IMR-90 (cell line): ENCODE results near the gene CRACDL. TPM values are rescaled to one million over a fixed set of nuclear protein-coding genes. Genes with fewer than 3 reads are reported as not detected.

ENCODE experiments used
- ATAC-seq: fragments of 200-7000 bp; cut with Tn5 transposase; 2 replicates; pipeline ENCODE4 v1.9.1; 2020; ENCODE audit warnings: low read depth, mild to moderate bottlenecking, moderate library complexity
- BruUV-seq: library from RNA; stranded (reverse); fragments of 400-500 nt; replicated peaks from 2 replicates; lab custom pipeline; 2021; lab: Mats Ljungman, UMichigan
- CTCF ChIA-PET: fragments of 300-600 bp; formaldehyde crosslinking; extraction: SDS; loops from one replicate; lab custom pipeline; 2021; ENCODE audit warnings: antibody characterized with exemption; lab: Yijun Ruan, JAX
- POLR2A ChIA-PET: fragments of 300-600 bp; sonication (Branson Sonifier 250); formaldehyde crosslinking; loops from one replicate; lab custom pipeline; 2022; ENCODE audit warnings: antibody characterized with exemption; ENCODE audit not compliant: unreplicated experiment; lab: Charles Lee
- DNase-seq: peaks from one replicate; pipeline ENCODE4 v3.0.0; 2013
- H2AFZ ChIP-seq: replicated peaks from 2 replicates; pipeline ENCODE3; 2013; ENCODE audit warnings: low read length, mild to moderate bottlenecking; ENCODE audit not compliant: poor library complexity
- H2AK5ac ChIP-seq: 2 replicates; pipeline ENCODE4 v1.6.1; 2013; ENCODE audit warnings: low read depth, low read length, inconsistent platforms
- H2AK9ac ChIP-seq: replicated peaks from 2 replicates; pipeline ENCODE3; 2013; ENCODE audit warnings: mild to moderate bottlenecking, low read depth, low read length, moderate library complexity; ENCODE audit not compliant: poor library complexity
- H2BK120ac ChIP-seq: 2 replicates; pipeline ENCODE4 v1.6.1; 2013; ENCODE audit warnings: low read depth, low read length, inconsistent platforms
- H2BK15ac ChIP-seq: 3 replicates; pipeline ENCODE4 v1.6.1; 2013; ENCODE audit warnings: low read depth, low read length, inconsistent platforms
- H2BK20ac ChIP-seq: 2 replicates; pipeline ENCODE4 v1.6.1; 2013; ENCODE audit warnings: low read depth, mild to moderate bottlenecking, inconsistent platforms, low read length, moderate library complexity
- H2BK5ac ChIP-seq: 2 replicates; pipeline ENCODE4 v1.6.1; 2013; ENCODE audit warnings: mild to moderate bottlenecking, low read depth, low read length, inconsistent platforms; ENCODE audit not compliant: poor library complexity, severe bottlenecking
- H3K14ac ChIP-seq: replicated peaks from 2 replicates; pipeline ENCODE4 v1.6.1; 2013; ENCODE audit warnings: low read depth, low read length, inconsistent platforms
- H3K18ac ChIP-seq: 2 replicates; pipeline ENCODE4 v1.6.1; 2013; ENCODE audit warnings: low read depth, low read length, control low read depth
- H3K23ac ChIP-seq: 2 replicates; pipeline ENCODE4 v1.6.1; 2013; ENCODE audit warnings: low read depth, low read length, inconsistent platforms
- H3K27ac ChIP-seq: 2 replicates; pipeline ENCODE4 v1.5.1; 2013; ENCODE audit warnings: mild to moderate bottlenecking, control low read depth, low read length; ENCODE audit not compliant: insufficient read depth
- H3K27me3 ChIP-seq: 2 replicates; pipeline ENCODE4 v1.6.1; 2013; ENCODE audit warnings: low read length; ENCODE audit not compliant: control insufficient read depth, insufficient read depth
- H3K36me3 ChIP-seq: 2 replicates; pipeline ENCODE4 v1.6.1; 2013; ENCODE audit warnings: low read length, mixed read lengths; ENCODE audit not compliant: control insufficient read depth, insufficient read depth
- H3K4ac ChIP-seq: 2 replicates; pipeline ENCODE4 v1.6.1; 2013; ENCODE audit warnings: low read depth, low read length, inconsistent platforms
- H3K4me1 ChIP-seq: 2 replicates; pipeline ENCODE4 v1.6.1; 2013; ENCODE audit warnings: low read length, mixed read lengths; ENCODE audit not compliant: control insufficient read depth, insufficient read depth
- H3K4me2 ChIP-seq: 2 replicates; pipeline ENCODE4 v1.6.1; 2013; ENCODE audit warnings: low read depth, mild to moderate bottlenecking, control low read depth, low read length, moderate library complexity
- H3K4me3 ChIP-seq: 2 replicates; pipeline ENCODE4 v1.5.1; 2013; ENCODE audit warnings: low read depth, mild to moderate bottlenecking, control low read depth, low read length, moderate library complexity; ENCODE audit not compliant: insufficient read depth
- H3K56ac ChIP-seq: 2 replicates; pipeline ENCODE4 v1.6.1; 2013; ENCODE audit warnings: low read length, inconsistent platforms; ENCODE audit not compliant: insufficient read depth; ENCODE audit errors: extremely low read depth
- H3K79me1 ChIP-seq, 2 experiments: 2 replicates each; pipeline ENCODE4 v1.6.1; 2013; ENCODE audit warnings: low read length in 2 of 2, inconsistent platforms in 1 of 2, low read depth in 1 of 2
- H3K9ac ChIP-seq: 2 replicates; pipeline ENCODE4 v1.6.1; 2013; ENCODE audit warnings: low read depth, low read length, control low read depth
- H3K9me1 ChIP-seq: 2 replicates; pipeline ENCODE4 v1.6.1; 2013; ENCODE audit warnings: low read length, inconsistent platforms; ENCODE audit not compliant: insufficient read depth
- H3K9me3 ChIP-seq: 2 replicates; pipeline ENCODE4 v1.6.1; 2013; ENCODE audit warnings: low read length; ENCODE audit not compliant: control insufficient read depth, insufficient read depth
- H4K20me1 ChIP-seq: 2 replicates; pipeline ENCODE4 v1.6.1; 2013; ENCODE audit warnings: low read length, inconsistent platforms; ENCODE audit not compliant: insufficient read depth
- H4K5ac ChIP-seq: 2 replicates; pipeline ENCODE4 v1.6.1; 2013; ENCODE audit warnings: mild to moderate bottlenecking, low read depth, low read length, control low read depth
- H4K8ac ChIP-seq, 2 experiments: 2 replicates each; pipeline ENCODE4 v1.6.1; 2013; ENCODE audit warnings: low read depth in 2 of 2, low read length in 2 of 2, control low read depth in 1 of 2, inconsistent platforms in 1 of 2
- H4K91ac ChIP-seq: 2 replicates; pipeline ENCODE4 v1.6.1; 2013; ENCODE audit warnings: low read depth, low read length, inconsistent platforms; ENCODE audit not compliant: insufficient read depth
- BHLHE40 ChIP-seq: fragments of 150-350 bp; IDR thresholded peaks from 2 replicates; pipeline ENCODE4 v1.6.1; 2016; ENCODE audit warnings: mild to moderate bottlenecking, low read depth, low read length
- CEBPB ChIP-seq: IDR thresholded peaks from 2 replicates; pipeline ENCODE4 v1.6.1; 2012; ENCODE audit warnings: low read depth, low read length, improper control_type of control experiment
- CHD1 ChIP-seq: IDR thresholded peaks from 2 replicates; pipeline ENCODE4 v1.6.1; 2012; ENCODE audit warnings: low read depth, low read length, improper control_type of control experiment
- CTCF ChIP-seq: conservative IDR thresholded peaks from 2 replicates; pipeline ENCODE4 v1.5.1; 2012; ENCODE audit warnings: mild to moderate bottlenecking, low read depth, low read length, improper control_type of control experiment
- ELK1 ChIP-seq: fragments of 150-350 bp; IDR thresholded peaks from 2 replicates; pipeline ENCODE4 v1.6.1; 2016; ENCODE audit warnings: low read depth, mild to moderate bottlenecking, low read length, moderate library complexity, borderline replicate concordance
- FOS ChIP-seq: fragments of 150-350 bp; IDR thresholded peaks from 2 replicates; pipeline ENCODE4 v1.6.1; 2016; ENCODE audit warnings: low read depth, low read length
- MAFK ChIP-seq: IDR thresholded peaks from 2 replicates; pipeline ENCODE4 v1.6.1; 2012; ENCODE audit warnings: low read depth, low read length, improper control_type of control experiment
- MAZ ChIP-seq: IDR thresholded peaks from 2 replicates; pipeline ENCODE4 v1.6.1; 2012; ENCODE audit warnings: low read depth, mild to moderate bottlenecking, low read length, improper control_type of control experiment, moderate library complexity, borderline replicate concordance
- MXI1 ChIP-seq: IDR thresholded peaks from 2 replicates; pipeline ENCODE4 v1.6.1; 2012; ENCODE audit warnings: low read depth, mild to moderate bottlenecking, low read length, moderate library complexity, borderline replicate concordance
- NFE2L2 ChIP-seq: fragments of 150-350 bp; IDR thresholded peaks from 2 replicates; pipeline ENCODE4 v1.6.1; 2016; ENCODE audit warnings: low read depth, mild to moderate bottlenecking, low read length
- POLR2A ChIP-seq: IDR thresholded peaks from 2 replicates; pipeline ENCODE4 v1.6.1; 2012; ENCODE audit warnings: mild to moderate bottlenecking, low read depth, low read length
- RAD21 ChIP-seq: IDR thresholded peaks from 2 replicates; pipeline ENCODE4 v1.6.1; 2012; ENCODE audit warnings: low read length, improper control_type of control experiment
- RCOR1 ChIP-seq: IDR thresholded peaks from 2 replicates; pipeline ENCODE4 v1.6.1; 2012; ENCODE audit warnings: mild to moderate bottlenecking, low read length, improper control_type of control experiment; ENCODE audit not compliant: insufficient replicate concordance
- RFX5 ChIP-seq: IDR thresholded peaks from 2 replicates; pipeline ENCODE4 v1.8.0; 2012; ENCODE audit warnings: low read depth, mild to moderate bottlenecking, low read length, moderate library complexity
- SMC3 ChIP-seq: fragments of 150-350 bp; IDR thresholded peaks from 2 replicates; pipeline ENCODE4 v1.6.1; 2016; ENCODE audit warnings: low read depth, mild to moderate bottlenecking, antibody characterized with exemption, low read length, moderate library complexity
- USF2 ChIP-seq: fragments of 150-350 bp; IDR thresholded peaks from 2 replicates; pipeline ENCODE4 v1.6.1; 2017; ENCODE audit warnings: mild to moderate bottlenecking, antibody characterized with exemption, low read length, low read depth
- WGBS, 2 experiments: methylation state at CpG; one replicate each; pipeline versions ENCODE4 v1.1.5 to v1.1.7; 2013; ENCODE audit warnings: missing lambda C conversion rate in 2 of 2; ENCODE audit not compliant: insufficient read length in 1 of 2; ENCODE audit errors: extremely low coverage in 2 of 2; 5-methylcytosine and 5-hydroxymethylcytosine counted together
- dilution Hi-C: fragments of 300-500 bp; cut with HindIII; formaldehyde crosslinking; loops from one replicate; pipeline ENCODE4 v1.14.3; 2018; ENCODE audit warnings: low sequenced_read_pairs; ENCODE audit not compliant: unreplicated experiment
- in situ Hi-C: fragments of 300-500 bp; cut with MboI; formaldehyde crosslinking; loops from 3 replicates; pipeline ENCODE4 v1.14.3; 2019; ENCODE audit warnings: low sequenced_read_pairs, inconsistent platforms, mixed read lengths
- intact Hi-C: fragments of 100-400 bp; cut with micrococcal nuclease; formaldehyde crosslinking; loops from 2 replicates; pipeline ENCODE4 v1.10.0; 2022
- polyA plus RNA-seq, 3 experiments: library from polyadenylated mRNA; depleted of rRNA; stranded (reverse); fragments of >200 nt; gene quantifications; 2 replicates each; pipeline ENCODE4 v1.2.3, GENCODE V29; 2012; ENCODE audit warnings: low replicate concordance in 1 of 3
- total RNA-seq: library from RNA; depleted of rRNA; stranded (reverse); fragments of >200 nt; gene quantifications from 2 replicates; pipeline ENCODE4 v1.2.3, GENCODE V29; 2012

The CRACDL gene
- total and polyA plus RNA-seq, 2 of the 4 experiments (the other 2 are of a cell fraction): not detected

- no peak overlapping the region for H3K9ac ChIP-seq
- H3K9me3 ChIP-seq: no peaks in the 10 kb centered on the region
- POLR2A ChIA-PET: no interaction called here
- no peak overlapping the region for H4K5ac ChIP-seq
- H3K18ac ChIP-seq: no peak overlapping the region
- H3K4me2 ChIP-seq: no peak overlapping the region
- intact Hi-C loops: no loop called here
- H4K8ac ChIP-seq: no peak overlapping the region
- no peak overlapping the region for H2BK20ac ChIP-seq
- H3K4ac ChIP-seq: no peak overlapping the region
- TF ChIP-seq RAD21 (no peak), NFE2L2 (no peak), SMC3 (no peak), BHLHE40 (no peak), MXI1 (no peak), RCOR1 (no peak), MAZ (no peak), CTCF (no peak), ELK1 (no peak), MAFK (no peak), USF2 (no peak), RFX5 (no peak), CEBPB (no peak), CHD1 (no peak), FOS (no peak), POLR2A (no peak)
- H3K14ac ChIP-seq: no peak overlapping the region
- H3K27ac ChIP-seq: no peak overlapping the region
- no peak overlapping the region for H3K23ac ChIP-seq
- H3K4me3 ChIP-seq: no peak overlapping the region
- no TSS peak for BruUV-seq
- in situ Hi-C loops: no loop called here
- no peak overlapping the region for H2BK120ac ChIP-seq
- no peak overlapping the region for H4K91ac ChIP-seq
- DNase-seq: no peak
- H3K9me1 ChIP-seq: no peaks in the 10 kb centered on the region
- no peak overlapping the region for H3K56ac ChIP-seq
- H3K79me1 ChIP-seq: no peaks in the 10 kb centered on the region
- H3K27me3 ChIP-seq: peaks cover 17% of the 10 kb centered on the region
- no peak overlapping the region for H2AFZ ChIP-seq
- dilution Hi-C loops: no loop called here
- no peak overlapping the region for H2BK15ac ChIP-seq
- H2AK9ac ChIP-seq: no peak overlapping the region
- no peak overlapping the region for H2AK5ac ChIP-seq
- no peaks in the 10 kb centered on the region for H4K20me1 ChIP-seq
- H3K4me1 ChIP-seq: no peaks in the 10 kb centered on the region
- WGBS, 2 experiments: no CpG with 5 or more reads among the region's 4 CpGs
- no peak overlapping the region for H2BK5ac ChIP-seq
- CTCF ChIA-PET: no interaction called here
- no peak for ATAC-seq
- no peaks in the 10 kb centered on the region for H3K36me3 ChIP-seq
These were observed 162.1 kb downstream of the CRACDL start for GRCh38 chr2:98773907-98774306.
